Mucosa of stomach (tissue), 1 donor: ENCODE measurements around the gene SAG.

Experiments used
- H3K27me3 ChIP-seq: one replicate; pipeline ENCODE4 v1.7.0; 2013; ENCODE audit warnings: mild to moderate bottlenecking, low read length; ENCODE audit not compliant: control insufficient read depth, insufficient read depth
- H3K36me3 ChIP-seq: one replicate; pipeline ENCODE4 v1.7.0; 2013; ENCODE audit warnings: low read length; ENCODE audit not compliant: control insufficient read depth, insufficient read depth
- H3K4me1 ChIP-seq: one replicate; pipeline ENCODE4 v1.7.0; 2013; ENCODE audit warnings: mild to moderate bottlenecking, low read length; ENCODE audit not compliant: control insufficient read depth, insufficient read depth
- H3K4me3 ChIP-seq: one replicate; pipeline ENCODE4 v1.7.0; 2013; ENCODE audit warnings: low read length
- H3K9ac ChIP-seq: one replicate; pipeline ENCODE4 v1.7.0; 2013; ENCODE audit warnings: mild to moderate bottlenecking, low read length, moderate library complexity
- H3K9me3 ChIP-seq: one replicate; pipeline ENCODE4 v1.7.0; 2013; ENCODE audit warnings: mild to moderate bottlenecking, low read length, moderate library complexity; ENCODE audit not compliant: control insufficient read depth
- donor health status: Pancreatic carcinoma.

SAG gene

DNA sequence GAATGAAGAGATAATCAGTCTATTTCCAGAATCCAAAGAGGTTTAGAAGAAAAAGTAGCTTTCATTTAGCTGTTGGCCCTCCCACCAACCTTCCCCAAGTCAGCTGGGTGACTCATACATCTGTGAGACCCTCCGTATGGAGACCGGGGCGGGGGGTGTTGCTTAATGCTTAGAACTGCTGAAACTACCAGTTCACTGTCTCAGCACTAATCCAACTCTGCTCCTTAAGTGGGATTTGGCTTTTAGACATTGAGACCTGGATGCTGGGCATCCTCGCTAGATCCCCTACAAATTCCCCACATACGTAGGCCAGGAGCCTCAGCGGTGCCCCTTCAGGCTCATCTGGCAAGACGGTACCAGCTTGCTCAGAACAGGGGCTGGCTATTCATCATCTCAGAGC, at the start of gene SAG:
TSS of gene SAG (plus strand) at position 252 of the 400 bp plus-strand sequence. CDS start 1,374 bp downstream, outside the sequence.
- Histone ChIP-seq H3K4me3 (no peak within 1 kb of the TSS), H3K9me3 (no peaks in the 10 kb centered on the region), H3K9ac (no peak within 1 kb of the TSS), H3K4me1 (no peaks in the 10 kb centered on the region), H3K27me3 (no peaks in the 10 kb centered on the region), H3K36me3 (no peaks in the 10 kb centered on the region)

DNA sequence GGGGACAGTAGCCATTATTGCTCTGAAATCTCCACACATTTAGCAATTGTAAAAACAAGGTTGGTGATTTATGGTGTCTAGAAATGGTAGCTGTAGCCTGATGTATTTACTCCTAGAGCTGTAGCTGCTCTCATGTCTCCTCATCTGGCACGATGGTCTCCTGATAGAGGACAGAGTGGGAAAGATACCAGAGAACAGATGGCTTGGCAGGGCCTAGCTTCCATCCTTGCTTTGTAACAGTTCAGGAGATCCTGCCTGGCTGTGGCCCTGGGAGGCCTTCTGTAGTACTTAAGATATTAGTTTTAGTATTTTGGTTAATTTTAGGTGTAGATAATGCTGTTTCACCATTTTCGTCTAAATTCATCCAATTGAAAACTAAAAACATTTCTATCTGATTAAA, 49.4 kb upstream of the SAG start:
- no peak overlapping the region for H3K9ac ChIP-seq
- peaks cover 7% of the 10 kb centered on the region for H3K4me1 ChIP-seq
- H3K27me3 ChIP-seq, result no peaks in the 10 kb centered on the region
- no peak overlapping the region for H3K4me3 ChIP-seq
- H3K9me3 ChIP-seq, result no peaks in the 10 kb centered on the region
- H3K36me3 ChIP-seq, result peaks cover 21% of the 10 kb centered on the region

DNA sequence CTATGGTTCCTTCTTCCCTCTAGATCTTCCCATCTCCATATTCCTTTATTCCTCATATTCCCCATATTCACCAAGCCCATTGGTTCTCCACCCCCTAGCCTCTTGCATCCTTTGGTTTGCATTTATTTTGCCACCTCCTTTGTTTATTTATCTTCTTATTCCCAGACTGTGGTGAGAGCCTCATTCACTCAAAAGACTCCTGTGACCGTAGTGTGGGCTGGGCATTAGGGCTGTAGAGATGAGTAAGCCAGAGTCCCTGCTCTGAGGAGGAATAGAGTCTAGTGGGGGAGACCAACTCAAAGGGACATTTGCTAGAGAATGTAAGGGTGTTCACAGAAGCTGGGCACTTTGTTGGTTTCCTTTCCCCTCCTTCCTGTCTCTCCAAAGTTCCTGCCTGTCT, 47.9 kb upstream of the SAG start:
- Histone ChIP-seq H3K4me3 (no peak overlapping the region), H3K9me3 (no peaks in the 10 kb centered on the region), H3K36me3 (peaks cover 31% of the 10 kb centered on the region), H3K9ac (no peak overlapping the region), H3K27me3 (no peaks in the 10 kb centered on the region), H3K4me1 (no peaks in the 10 kb centered on the region)

DNA sequence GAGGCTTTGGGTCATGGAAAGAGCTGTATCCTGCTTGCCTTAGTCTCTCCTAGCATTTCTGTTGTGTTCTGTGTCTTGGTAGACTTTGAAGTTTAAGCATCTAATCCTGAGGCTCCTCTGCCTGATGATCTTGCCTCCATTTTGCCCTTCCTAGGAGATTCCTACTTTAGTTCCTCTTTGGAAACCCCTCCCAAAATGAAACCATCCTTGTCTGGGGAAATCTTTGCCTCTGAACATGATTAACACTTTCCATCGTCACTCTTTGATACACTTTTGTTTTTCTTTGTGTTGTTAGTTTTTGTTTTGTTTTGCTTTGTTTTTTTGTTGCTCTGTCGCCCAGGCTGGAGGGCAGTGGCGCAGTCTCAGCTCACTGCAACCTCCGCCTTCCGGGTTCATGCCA, 47.0 kb upstream of the SAG start:
- Histone ChIP-seq H3K4me1 (no peaks in the 10 kb centered on the region), H3K9ac (no peak overlapping the region), H3K36me3 (peaks cover 33% of the 10 kb centered on the region), H3K27me3 (no peaks in the 10 kb centered on the region), H3K9me3 (no peaks in the 10 kb centered on the region), H3K4me3 (no peak overlapping the region)

DNA sequence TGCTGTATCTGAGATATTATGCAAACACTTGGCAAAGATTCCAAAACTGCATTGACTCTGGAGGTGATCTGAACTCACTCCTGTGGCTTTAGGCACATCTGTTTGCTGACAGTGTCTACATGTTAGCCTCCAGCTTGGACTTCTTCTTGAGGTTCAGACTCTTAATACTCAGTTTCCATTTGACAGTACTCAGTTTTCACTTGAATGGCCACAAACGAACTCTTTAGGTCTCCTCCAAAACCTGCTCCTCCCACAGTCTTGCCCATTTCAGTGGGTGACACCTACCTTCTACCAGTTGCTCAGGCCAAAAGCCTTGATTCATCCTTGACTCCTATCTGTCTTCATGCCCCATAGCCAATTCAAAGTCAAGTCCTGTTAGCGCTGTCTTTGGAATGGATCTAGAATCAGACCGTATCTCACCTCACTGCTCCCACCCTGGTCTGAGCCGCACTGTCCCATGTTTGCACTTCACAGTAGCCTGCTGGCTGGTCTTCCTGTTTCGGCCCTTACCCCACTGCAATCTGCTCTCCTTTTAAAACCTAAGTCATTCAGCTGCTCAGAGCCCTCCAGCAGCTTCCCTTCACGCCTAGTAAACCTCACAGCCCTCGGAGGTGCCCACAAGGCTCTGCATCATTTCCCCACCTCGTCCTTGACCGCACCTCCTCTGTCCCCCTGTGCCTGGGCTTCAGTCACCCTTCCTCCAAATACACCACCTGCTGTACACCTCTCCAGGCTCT, 45.6 kb upstream of the SAG start:
- H3K9ac ChIP-seq, result no peak overlapping the region
- H3K4me1 ChIP-seq, result no peaks in the 10 kb centered on the region
- no peak overlapping the region for H3K4me3 ChIP-seq
- no peaks in the 10 kb centered on the region for H3K9me3 ChIP-seq
- H3K27me3 ChIP-seq, result no peaks in the 10 kb centered on the region
- H3K36me3 ChIP-seq, result peaks cover 33% of the 10 kb centered on the region

DNA sequence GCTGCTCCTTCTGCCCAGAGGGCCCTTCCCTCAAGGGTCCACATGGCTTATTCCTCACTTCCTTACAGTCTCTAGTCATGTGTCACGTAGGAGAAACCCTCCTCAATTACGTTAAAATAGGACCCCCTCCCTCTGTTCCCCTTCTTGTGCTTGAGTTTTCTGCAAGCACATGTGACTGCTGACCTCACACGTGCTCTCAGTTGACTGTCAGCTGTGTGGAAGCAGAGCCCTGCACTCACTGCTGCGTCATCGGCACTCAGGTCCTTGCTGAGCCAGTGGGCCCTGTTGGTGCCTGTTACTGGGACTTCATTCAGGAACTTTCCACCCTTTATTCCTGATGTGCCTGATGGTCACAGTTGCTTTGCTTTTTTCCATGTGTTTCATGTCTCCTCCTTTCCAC, 45.1 kb upstream of the SAG start:
- peaks cover 33% of the 10 kb centered on the region for H3K36me3 ChIP-seq

DNA sequence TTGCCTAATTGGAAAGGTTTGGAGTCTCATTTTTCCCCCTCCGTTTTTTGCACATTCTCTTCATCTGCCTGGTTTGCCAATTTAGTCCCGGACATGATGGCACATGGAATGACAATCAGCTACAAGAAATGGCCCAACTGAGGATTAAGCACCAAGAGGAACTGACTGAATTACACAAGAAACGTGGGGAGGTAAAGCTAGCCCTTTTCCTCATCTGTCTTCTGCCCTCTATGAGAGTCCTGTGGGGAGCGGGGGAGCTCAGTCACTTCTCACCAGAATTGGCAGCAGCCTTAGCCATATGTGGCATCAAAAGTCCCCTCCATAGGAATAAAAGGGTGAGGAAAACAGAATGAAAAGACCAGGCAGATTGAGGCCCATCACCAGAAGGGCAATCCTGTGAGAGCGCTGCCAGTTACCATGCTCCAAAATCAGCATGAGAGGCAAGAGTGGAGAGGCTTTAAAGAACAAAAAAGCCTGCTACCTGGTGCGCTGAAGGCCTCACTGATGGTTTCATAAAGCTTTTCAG, 44.5 kb upstream of the SAG start:
- H3K4me1 ChIP-seq, result no peaks in the 10 kb centered on the region
- no peak overlapping the region for H3K4me3 ChIP-seq
- H3K9ac ChIP-seq, result no peak overlapping the region
- H3K27me3 ChIP-seq, result no peaks in the 10 kb centered on the region
- no peaks in the 10 kb centered on the region for H3K9me3 ChIP-seq
- H3K36me3 ChIP-seq, result peaks cover 33% of the 10 kb centered on the region

More for the DNA sequence above, 45.1 kb upstream of the SAG start:
- H3K4me1 ChIP-seq, result no peaks in the 10 kb centered on the region
- no peak overlapping the region for H3K9ac ChIP-seq
- no peaks in the 10 kb centered on the region for H3K27me3 ChIP-seq
- no peak overlapping the region for H3K4me3 ChIP-seq
- no peaks in the 10 kb centered on the region for H3K9me3 ChIP-seq

DNA sequence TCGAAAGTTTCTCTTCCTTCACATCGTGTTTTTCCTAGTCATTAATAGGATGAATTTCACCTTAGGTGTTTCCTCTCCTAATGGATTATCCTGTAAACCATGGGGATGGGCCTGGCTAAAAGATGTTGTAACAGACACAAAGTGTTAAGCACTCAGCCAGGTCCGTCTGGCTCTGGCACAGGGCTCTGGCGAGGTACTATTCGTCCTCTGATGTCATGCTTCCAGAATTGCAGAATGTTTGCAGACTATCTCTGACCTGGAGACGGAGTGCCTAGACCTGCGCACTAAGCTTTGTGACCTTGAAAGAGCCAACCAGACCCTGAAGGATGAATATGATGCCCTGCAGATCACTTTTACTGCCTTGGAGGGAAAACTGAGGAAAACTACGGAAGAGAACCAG, 42.9 kb upstream of the SAG start:
- Histone ChIP-seq H3K36me3 (peaks cover 29% of the 10 kb centered on the region), H3K4me3 (no peak overlapping the region), H3K9ac (no peak overlapping the region), H3K4me1 (no peaks in the 10 kb centered on the region), H3K9me3 (no peaks in the 10 kb centered on the region), H3K27me3 (no peaks in the 10 kb centered on the region)

DNA sequence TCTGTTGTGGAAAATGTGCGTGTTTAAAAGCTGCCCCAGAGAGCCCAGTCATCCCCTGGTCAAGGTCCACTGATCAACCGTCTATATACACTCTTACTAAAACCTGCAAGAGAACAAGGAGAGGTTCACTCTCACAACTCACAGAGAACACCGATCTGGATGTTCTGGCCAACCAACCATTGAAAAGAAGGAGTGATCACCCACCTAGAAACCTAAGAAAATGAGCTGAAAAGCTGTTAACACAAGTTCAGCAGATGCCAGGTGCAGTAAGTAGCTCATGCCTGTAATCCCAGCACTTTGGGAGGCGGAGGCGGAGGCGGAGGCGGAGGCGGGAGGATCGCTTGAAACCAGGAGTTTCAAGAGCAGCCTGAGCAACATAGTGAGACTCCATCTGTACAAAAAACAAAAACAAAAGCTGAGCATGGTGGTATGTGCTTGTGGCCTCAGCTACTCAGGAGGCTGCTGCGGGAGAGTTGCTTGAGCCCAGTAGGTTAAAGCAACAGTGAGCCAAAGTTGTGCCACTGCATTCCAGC, 41.7 kb upstream of the SAG start:
- H3K9ac ChIP-seq, result no peak overlapping the region
- no peak overlapping the region for H3K4me3 ChIP-seq
- no peaks in the 10 kb centered on the region for H3K4me1 ChIP-seq
- H3K36me3 ChIP-seq, result peaks cover 21% of the 10 kb centered on the region
- H3K27me3 ChIP-seq, result no peaks in the 10 kb centered on the region
- H3K9me3 ChIP-seq, result no peaks in the 10 kb centered on the region

DNA sequence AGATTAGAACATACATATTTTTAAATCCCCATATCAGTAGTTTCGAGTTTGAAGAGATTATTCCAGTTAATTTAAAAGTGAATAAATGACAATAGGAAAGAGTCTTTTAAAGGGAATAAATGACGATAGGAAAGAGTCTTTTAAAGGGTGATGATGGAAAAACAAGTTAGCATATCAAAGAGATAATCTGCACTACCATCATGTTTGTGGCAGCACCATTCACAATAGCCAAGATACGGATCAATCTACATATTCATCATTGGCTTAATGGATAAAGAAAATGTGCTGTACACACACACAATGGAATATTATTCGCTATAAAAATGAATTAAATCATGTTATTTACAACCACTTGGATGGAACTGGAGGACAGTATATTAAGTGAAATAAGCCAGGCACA, 41.1 kb upstream of the SAG start:
- Histone ChIP-seq H3K36me3 (peaks cover 21% of the 10 kb centered on the region), H3K4me1 (no peaks in the 10 kb centered on the region), H3K9ac (no peak overlapping the region), H3K9me3 (no peaks in the 10 kb centered on the region), H3K4me3 (no peak overlapping the region), H3K27me3 (no peaks in the 10 kb centered on the region)

DNA sequence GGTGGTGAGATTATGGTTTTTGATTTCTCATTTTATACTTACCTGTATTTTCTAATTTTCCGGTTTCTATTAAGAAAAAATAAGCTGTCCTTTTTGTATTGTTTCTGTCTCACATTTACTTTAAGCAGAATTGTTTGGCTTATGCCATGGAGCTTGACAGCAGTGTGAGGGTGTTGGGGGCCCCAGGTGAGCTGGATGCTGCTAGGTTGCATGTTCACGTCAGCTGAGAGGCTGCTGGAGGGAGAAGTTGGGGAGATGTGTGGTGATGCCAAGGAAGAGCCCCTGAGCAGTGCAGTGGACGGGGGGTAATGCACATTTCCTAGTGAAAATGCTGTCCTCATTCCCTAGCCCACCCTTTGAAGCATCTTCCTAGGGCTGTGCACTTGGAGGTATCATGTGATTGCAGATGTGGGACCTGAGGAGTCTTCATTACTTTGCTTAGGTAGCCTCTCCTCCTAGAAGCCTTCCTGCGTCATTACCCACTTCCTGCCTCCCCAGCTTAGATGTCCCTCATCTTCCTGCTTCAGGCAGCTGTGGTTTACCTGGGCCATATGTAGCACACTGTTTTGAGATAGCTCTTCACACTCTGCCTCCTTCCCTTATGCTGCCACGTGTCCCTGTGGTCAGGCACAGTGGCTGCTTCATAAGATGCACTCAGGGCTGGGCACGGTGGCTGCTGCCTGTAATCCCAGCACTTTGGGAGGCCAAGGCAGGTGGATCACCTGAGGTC, 39.9 kb upstream of the SAG start:
- Histone ChIP-seq H3K27me3 (no peaks in the 10 kb centered on the region), H3K4me3 (no peak overlapping the region), H3K4me1 (no peaks in the 10 kb centered on the region), H3K9ac (no peak overlapping the region), H3K36me3 (peaks cover 12% of the 10 kb centered on the region), H3K9me3 (no peaks in the 10 kb centered on the region)

DNA sequence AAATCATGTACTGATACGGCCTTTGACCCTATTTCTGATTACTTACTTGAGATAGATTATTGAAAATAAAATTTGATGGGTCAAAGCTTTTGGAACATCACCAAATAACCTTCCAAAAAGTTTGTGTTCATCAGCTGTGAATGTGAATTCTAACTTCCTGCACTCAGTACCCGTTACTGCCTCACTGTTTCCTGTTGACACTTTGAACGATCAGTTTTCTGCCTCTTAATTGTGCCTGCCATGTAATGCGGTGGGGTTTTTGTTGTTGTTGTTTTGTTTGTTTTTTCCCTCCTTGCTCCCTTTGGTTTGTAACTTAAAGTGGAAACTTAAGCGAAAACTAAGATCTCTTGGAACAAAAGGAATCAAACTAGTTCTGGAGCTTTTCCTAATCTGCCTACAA, 37.2 kb upstream of the SAG start:
- Histone ChIP-seq H3K9me3 (no peaks in the 10 kb centered on the region), H3K4me3 (no peak overlapping the region), H3K27me3 (no peaks in the 10 kb centered on the region), H3K36me3 (peaks cover 10% of the 10 kb centered on the region), H3K4me1 (no peaks in the 10 kb centered on the region), H3K9ac (no peak overlapping the region)
